Measurements from ENCODE around the gene PROK1. TPM values are rescaled to one million over a fixed set of nuclear protein-coding genes. Genes with fewer than 3 reads are reported as not detected.
"Not testable (repeated sequence)": the region's sequence is repeated elsewhere in the genome, so short reads cannot be mapped to it uniquely, and the experiment has no call there.

The PROK1 gene
- total RNA-seq, 3 donors from 2014 or later: not detected

DNA sequence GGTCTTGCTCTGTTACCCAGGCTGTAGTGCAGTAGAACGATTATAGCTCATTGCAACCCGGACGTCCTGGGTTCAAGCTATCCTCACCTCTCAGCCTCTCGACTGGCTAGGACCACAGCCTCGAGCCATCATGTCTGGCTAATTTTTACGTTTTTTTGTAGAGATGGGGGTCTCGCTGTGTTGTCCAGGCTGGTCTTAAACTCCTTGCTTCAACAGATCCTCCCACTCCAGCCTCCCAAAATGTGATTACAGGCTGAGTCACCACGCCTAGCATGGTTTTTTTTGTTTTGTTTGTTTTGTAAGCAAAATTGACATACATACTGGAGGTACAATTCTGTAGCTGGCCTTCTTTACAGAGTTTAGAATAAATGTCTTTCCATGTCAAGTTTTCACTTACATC is 42.5 kb upstream of the PROK1 start:
- DNase-seq (no peak), ATAC-seq (no peak)
- Histone ChIP-seq H3K36me3 (ENCODE audit: low read depth) (no peaks in the 10 kb centered on the region), H3K9me3 (no peaks in the 10 kb centered on the region), H3K4me3 (no peak overlapping the region), H3K4me1 (ENCODE audit: low read depth) (peaks cover 19% of the 10 kb centered on the region)
- intact Hi-C loops (cut with DNase I, micrococcal nuclease): loop anchor here in 1 of 2 donors (5.0 kb wide), 1 partner anchor 71 kb away; the partner anchor contains the start of gene RBM15
- TF ChIP-seq, protein P1, sequence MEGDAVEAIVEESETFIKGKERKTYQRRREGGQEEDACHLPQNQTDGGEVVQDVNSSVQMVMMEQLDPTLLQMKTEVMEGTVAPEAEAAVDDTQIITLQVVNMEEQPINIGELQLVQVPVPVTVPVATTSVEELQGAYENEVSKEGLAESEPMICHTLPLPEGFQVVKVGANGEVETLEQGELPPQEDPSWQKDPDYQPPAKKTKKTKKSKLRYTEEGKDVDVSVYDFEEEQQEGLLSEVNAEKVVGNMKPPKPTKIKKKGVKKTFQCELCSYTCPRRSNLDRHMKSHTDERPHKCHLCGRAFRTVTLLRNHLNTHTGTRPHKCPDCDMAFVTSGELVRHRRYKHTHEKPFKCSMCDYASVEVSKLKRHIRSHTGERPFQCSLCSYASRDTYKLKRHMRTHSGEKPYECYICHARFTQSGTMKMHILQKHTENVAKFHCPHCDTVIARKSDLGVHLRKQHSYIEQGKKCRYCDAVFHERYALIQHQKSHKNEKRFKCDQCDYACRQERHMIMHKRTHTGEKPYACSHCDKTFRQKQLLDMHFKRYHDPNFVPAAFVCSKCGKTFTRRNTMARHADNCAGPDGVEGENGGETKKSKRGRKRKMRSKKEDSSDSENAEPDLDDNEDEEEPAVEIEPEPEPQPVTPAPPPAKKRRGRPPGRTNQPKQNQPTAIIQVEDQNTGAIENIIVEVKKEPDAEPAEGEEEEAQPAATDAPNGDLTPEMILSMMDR (IDR thresholded peaks at IDR 0.05): no peak

DNA sequence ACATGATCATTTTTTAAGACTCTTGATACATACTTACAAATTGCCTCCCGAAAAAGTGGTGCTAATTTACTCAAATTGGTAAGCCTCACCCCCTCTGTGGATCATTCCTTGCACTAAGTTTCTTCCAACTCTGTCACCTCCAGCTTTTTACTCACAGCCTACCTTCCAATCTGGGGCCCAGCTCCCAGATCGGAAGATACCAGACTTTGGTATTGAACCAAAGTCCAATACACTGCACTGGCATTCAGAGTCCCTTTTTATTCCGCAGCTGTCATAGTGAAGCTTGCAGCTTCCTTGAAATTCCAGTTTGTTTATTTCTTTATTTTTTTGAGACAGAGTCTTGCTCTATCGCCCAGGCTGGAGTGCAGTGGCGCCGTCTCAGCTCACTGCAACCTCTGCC is 41.6 kb upstream of the PROK1 start:
- Histone ChIP-seq H3K4me3 (no peak overlapping the region), H3K4me1 (ENCODE audit: low read depth) (peaks cover 18% of the 10 kb centered on the region), H3K9me3 (no peaks in the 10 kb centered on the region), H3K36me3 (ENCODE audit: low read depth) (no peaks in the 10 kb centered on the region)
- DNase-seq (no peak), ATAC-seq (no peak)
- TF ChIP-seq, protein P1 (IDR thresholded peaks at IDR 0.05): no peak
- intact Hi-C loops (cut with DNase I, micrococcal nuclease): loop anchor here in 1 of 2 donors (5.0 kb wide), 1 partner anchor 72 kb away; the partner anchor contains the start of gene RBM15

DNA sequence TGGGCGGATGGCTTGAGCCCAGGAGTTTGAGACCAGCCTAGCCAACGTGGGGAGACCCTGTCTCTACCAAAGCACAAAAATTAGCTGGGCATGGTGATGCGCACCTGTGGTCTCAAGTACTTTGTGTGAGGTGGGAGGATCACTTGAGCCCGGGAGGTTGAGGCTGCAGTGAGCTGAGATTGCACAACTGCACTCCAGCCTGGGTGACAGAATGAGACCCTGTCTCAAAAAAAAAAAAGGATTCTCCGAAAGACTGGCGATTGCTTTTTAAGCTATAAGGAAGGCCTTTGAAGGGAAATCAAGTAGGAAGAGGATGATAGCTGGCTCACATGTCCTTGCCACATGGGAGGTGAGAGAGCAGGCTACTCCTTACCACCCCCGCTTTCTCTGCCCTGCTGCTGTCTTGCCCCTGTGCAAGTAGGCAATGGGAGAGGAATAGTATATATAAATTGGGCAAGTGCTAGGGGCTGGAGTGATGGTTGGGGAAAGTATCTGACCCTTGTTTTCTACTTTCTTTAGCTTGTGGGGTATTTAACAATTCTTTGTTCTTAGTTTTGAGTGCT is 39.7 kb upstream of the PROK1 start:
- Histone ChIP-seq H3K36me3 (ENCODE audit: low read depth) (no peaks in the 10 kb centered on the region), H3K4me3 (no peak overlapping the region), H3K4me1 (ENCODE audit: low read depth) (peaks cover 15% of the 10 kb centered on the region), H3K9me3 (no peaks in the 10 kb centered on the region)
- ATAC-seq: no peak
- TF ChIP-seq, protein P1 (IDR thresholded peaks at IDR 0.05): no peak
- no peak for DNase-seq
- intact Hi-C loops (cut with DNase I, micrococcal nuclease): no loop called here

DNA sequence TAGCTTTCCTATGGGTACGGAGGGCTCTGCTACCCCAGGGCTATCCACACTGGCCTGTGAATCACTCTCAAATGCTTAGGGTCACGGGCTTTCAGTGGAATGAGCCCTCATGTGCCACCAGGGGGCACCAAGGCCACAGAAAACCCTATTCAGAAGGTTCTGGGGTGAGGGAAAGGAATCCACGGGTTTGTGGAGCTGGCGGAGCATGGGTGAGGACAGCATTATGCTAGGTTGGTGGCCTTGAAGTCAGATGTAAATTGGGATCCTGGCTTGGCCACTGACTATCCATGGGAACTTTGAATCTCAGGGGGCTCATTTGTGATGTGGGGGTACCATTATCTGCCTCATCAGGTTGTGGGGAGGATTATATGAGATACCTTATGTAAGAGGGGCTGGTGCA is 38.4 kb upstream of the PROK1 start:
- no peaks in the 10 kb centered on the region for H3K36me3 ChIP-seq (ENCODE audit: low read depth)
- H3K4me1 ChIP-seq (ENCODE audit: low read depth): peaks cover 11% of the 10 kb centered on the region
- no peak overlapping the region for H3K4me3 ChIP-seq
- TF ChIP-seq, protein P1 (IDR thresholded peaks at IDR 0.05): peak; percentile 56
- peak; percentile 56 for ATAC-seq
- no peaks in the 10 kb centered on the region for H3K9me3 ChIP-seq
- peak in 2 of 3 donors; percentile 75 for DNase-seq
- intact Hi-C loops (cut with DNase I, micrococcal nuclease): no loop called here

DNA sequence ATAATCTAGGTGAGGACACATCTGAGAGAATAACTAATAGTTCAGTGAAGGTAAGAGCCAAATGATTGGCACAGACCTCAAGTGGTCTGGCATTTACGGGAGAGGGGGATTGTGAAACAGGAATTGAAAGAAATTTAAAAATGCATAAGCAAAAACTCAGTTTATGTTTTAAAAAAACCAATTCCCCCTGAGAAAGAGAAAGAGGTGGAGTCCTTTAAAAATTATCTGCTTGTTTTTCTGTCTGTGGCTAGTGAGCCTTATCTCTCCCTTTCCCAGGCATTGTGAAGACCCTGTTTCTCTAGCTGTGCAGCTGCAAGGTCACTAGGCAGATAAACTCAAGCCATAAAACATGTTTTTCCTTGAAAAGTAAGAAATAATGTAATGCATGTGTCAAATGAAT is 37.9 kb upstream of the PROK1 start:
- H3K9me3 ChIP-seq; intact Hi-C loops (cut with DNase I, micrococcal nuclease): not testable (repeated sequence)

DNA sequence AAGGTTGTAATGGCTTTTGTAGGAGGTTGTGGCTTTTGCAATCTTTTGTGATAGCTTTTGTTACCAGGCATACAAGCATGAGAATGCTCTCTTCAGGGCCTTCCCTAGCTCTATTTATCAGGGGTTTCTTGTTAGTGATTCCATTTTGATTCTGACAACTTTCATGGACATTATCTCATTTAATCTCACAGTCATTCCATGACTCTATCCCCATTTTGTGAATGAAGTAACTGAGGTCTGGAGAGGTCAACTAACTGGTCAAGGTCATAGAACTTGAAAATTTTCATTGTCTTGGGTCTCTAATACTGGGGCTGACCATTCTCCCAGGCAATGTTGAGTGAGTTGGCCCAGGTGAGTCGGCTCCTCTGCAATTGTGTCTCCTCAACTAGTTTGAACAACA is 32.2 kb upstream of the PROK1 start:
- H3K4me1 ChIP-seq (ENCODE audit: low read depth): peaks cover 3% of the 10 kb centered on the region
- no peak for ATAC-seq
- H3K9me3 ChIP-seq: no peaks in the 10 kb centered on the region
- H3K4me3 ChIP-seq: no peak overlapping the region
- DNase-seq: no peak
- no peaks in the 10 kb centered on the region for H3K36me3 ChIP-seq (ENCODE audit: low read depth)
- intact Hi-C loops (cut with DNase I, micrococcal nuclease): no loop called here
- TF ChIP-seq, protein P1 (IDR thresholded peaks at IDR 0.05): no peak

More for the DNA sequence above, 37.9 kb upstream of the PROK1 start:
- not testable (repeated sequence) for ATAC-seq; DNase-seq; H3K4me3 ChIP-seq; H3K36me3 ChIP-seq (ENCODE audit: low read depth)
- peaks cover 10% of the 10 kb centered on the region for H3K4me1 ChIP-seq (ENCODE audit: low read depth)
